ENCODE measurements around the gene ESRRG.
"Not testable (repeated sequence)": the region's sequence is repeated elsewhere in the genome, so short reads cannot be mapped to it uniquely, and the experiment has no call there.

Gene ESRRG

DNA sequence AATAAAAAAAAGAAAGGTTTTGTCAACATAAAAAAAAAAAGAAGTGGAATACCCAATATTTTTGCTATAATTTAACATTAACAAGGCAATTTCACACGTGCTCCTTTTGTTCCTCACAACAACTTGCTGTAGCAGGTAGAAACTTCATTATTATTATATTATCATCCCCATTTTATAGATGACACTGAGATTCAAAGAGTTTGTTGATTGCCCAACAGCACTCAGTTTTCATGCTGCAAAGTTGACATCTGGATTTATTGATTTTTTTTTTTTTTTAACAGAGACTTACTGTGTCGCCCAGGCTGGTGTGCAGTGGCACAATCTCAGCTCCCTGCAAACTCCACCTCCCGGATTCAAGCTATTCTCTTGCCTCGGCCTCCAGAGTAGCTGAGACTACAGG lies 8.9 kb upstream of the ESRRG start:
- H3K27me3 ChIP-seq (ENCODE audit: control insufficient read depth, insufficient read depth, low read length) = no peaks in the 10 kb centered on the region
- no peaks in the 10 kb centered on the region for H3K36me3 ChIP-seq (ENCODE audit: control insufficient read depth, insufficient read depth, low read length)
- no peak overlapping the region for H3K9ac ChIP-seq (ENCODE audit: low read length)
- H3K4me3 ChIP-seq (ENCODE audit: low read length) = no peak overlapping the region
- no peak overlapping the region for H3K27ac ChIP-seq (ENCODE audit: low read depth, low read length)
- no peaks in the 10 kb centered on the region for H3K4me1 ChIP-seq (ENCODE audit: control insufficient read depth, insufficient read depth, low read length)

DNA sequence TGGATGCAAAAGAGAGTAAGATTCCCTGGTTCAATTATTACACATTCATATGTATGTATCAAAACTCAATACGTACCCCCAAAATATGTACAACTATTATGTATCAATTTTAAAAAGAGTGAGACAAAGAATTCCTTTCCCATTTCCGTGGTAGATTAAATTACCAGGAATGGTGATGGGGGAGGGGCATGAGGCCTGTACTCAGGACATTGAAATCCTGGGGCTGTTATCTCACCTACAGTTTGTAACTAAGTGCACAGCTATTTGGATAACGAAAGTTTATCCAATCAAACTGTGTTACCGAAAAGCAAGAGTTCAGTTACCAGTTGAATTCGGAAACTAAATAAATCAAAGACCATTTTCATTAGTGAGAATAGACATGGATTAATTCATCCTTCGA lies 8.3 kb upstream of the ESRRG start:
- Histone ChIP-seq H3K9ac (ENCODE audit: low read length) (no peak overlapping the region), H3K36me3 (ENCODE audit: control insufficient read depth, insufficient read depth, low read length) (no peaks in the 10 kb centered on the region), H3K4me3 (ENCODE audit: low read length) (no peak overlapping the region), H3K27ac (ENCODE audit: low read depth, low read length) (no peak overlapping the region), H3K4me1 (ENCODE audit: control insufficient read depth, insufficient read depth, low read length) (no peaks in the 10 kb centered on the region), H3K27me3 (ENCODE audit: control insufficient read depth, insufficient read depth, low read length) (no peaks in the 10 kb centered on the region)

DNA sequence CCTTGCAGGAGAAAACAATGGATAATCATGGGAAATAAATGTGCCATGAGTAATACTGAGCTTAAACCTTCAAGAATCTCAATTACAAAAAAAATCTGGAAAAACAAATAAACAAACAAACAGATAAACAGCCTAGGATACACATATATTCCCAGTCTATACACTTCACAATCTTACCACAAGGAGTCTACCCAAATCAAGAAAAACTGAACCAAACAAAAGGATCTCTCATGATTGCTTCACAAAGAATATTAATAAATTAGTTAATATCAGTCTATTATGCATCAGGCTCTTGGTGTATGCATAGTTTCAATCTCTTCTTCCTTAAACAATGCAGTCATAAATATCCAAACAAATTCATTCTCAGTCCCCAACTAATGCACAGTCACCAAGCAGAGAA lies 3.2 kb upstream of the ESRRG start:
- Histone ChIP-seq H3K27me3 (ENCODE audit: control insufficient read depth, insufficient read depth, low read length) (no peaks in the 10 kb centered on the region), H3K4me1 (ENCODE audit: control insufficient read depth, insufficient read depth, low read length) (peaks cover 2% of the 10 kb centered on the region), H3K27ac (ENCODE audit: low read depth, low read length) (no peak overlapping the region), H3K36me3 (ENCODE audit: control insufficient read depth, insufficient read depth, low read length) (no peaks in the 10 kb centered on the region), H3K9ac (ENCODE audit: low read length) (no peak overlapping the region), H3K4me3 (ENCODE audit: low read length) (no peak overlapping the region)

DNA sequence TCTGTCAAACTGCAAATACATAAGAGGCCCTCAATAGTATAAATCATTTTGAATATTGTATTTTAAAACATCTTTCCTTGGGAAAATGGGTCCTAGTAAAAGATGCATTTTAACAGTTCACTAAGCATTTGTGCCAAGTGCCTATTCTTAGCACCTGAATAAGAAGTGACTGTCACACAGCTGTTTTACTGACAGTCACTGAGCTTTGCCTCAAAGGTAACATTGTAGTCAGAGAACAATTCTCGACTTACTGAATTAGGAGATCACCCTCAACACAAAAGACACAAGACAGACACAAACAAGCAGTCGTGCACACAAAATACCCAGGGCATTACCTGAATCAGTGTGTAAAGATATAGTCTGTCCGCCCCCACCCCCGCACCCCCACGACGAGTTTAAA lies 408 bp downstream of the ESRRG start:
- H3K9ac ChIP-seq (ENCODE audit: low read length) = no peak overlapping the region
- peak overlapping the region; percentile 61 for H3K4me3 ChIP-seq (ENCODE audit: low read length)
- peaks cover 2% of the 10 kb centered on the region for H3K4me1 ChIP-seq (ENCODE audit: control insufficient read depth, insufficient read depth, low read length)
- H3K27me3 ChIP-seq (ENCODE audit: control insufficient read depth, insufficient read depth, low read length) = no peaks in the 10 kb centered on the region
- no peak overlapping the region for H3K27ac ChIP-seq (ENCODE audit: low read depth, low read length)
- no peaks in the 10 kb centered on the region for H3K36me3 ChIP-seq (ENCODE audit: control insufficient read depth, insufficient read depth, low read length)

DNA sequence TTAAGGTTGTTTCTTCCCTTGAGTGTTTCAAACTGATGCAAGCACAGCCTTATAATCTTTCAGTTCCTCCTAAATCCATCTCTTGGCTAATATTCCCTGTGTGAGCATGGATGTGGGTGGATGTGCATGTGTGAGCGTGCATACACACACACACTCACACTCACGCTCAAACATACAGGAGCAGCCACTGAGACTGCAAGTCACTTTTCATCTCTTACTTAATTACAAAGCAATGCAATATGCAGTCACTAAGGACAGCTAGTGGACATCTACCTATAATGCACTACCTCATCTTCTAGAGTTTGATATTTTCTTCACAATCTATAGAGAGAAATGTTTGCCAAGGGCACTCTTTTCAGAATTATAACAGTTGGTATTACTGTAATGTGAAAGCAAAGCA lies 1.4 kb downstream of the ESRRG start:
- H3K36me3 ChIP-seq (ENCODE audit: control insufficient read depth, insufficient read depth, low read length) = no peaks in the 10 kb centered on the region
- H3K27me3 ChIP-seq (ENCODE audit: control insufficient read depth, insufficient read depth, low read length) = no peaks in the 10 kb centered on the region
- no peak overlapping the region for H3K27ac ChIP-seq (ENCODE audit: low read depth, low read length)
- H3K4me1 ChIP-seq (ENCODE audit: control insufficient read depth, insufficient read depth, low read length) = peaks cover 2% of the 10 kb centered on the region
- no peak overlapping the region for H3K4me3 ChIP-seq (ENCODE audit: low read length)
- no peak overlapping the region for H3K9ac ChIP-seq (ENCODE audit: low read length)

DNA sequence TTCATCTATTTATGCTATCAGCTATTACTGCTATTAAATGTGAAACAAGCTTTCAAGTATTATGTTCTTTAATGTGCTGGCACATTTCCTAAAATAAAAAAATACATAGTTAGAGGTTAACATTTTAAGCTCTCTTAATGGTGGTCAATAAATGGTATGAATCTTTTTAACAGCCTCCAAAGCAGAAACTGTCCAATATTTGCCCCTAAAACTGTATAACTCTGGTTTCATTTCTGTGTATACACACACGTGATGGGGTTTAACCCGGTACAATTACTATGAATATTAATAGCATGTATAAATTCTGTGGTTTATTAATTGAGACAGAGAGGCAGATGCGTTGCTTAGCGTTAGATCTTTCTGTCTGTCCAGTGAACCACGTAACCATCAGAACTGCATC lies 2.2 kb downstream of the ESRRG start:
- Histone ChIP-seq H3K27me3 (ENCODE audit: control insufficient read depth, insufficient read depth, low read length) (no peaks in the 10 kb centered on the region), H3K9ac (ENCODE audit: low read length) (no peak overlapping the region), H3K36me3 (ENCODE audit: control insufficient read depth, insufficient read depth, low read length) (no peaks in the 10 kb centered on the region), H3K4me1 (ENCODE audit: control insufficient read depth, insufficient read depth, low read length) (peaks cover 2% of the 10 kb centered on the region), H3K27ac (ENCODE audit: low read depth, low read length) (no peak overlapping the region), H3K4me3 (ENCODE audit: low read length) (no peak overlapping the region)

DNA sequence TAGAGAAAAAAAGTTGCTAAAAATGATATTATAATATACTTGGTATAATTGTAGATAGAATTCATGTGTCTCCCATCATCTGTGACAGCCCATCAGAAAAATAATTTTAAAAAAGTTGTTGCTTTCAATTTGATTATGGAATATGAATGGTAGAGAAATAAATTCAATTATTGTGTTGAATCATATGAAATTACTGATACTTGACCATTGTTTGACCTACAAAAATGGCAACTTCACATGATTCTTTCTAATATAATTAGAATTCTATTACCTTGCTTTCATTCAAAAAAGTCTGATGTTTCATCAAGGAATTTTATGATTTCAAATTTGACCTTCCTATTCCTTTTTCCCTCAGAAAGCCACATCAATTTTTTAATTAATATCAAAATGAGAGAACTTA lies 11.5 kb downstream of the ESRRG start:
- no peaks in the 10 kb centered on the region for H3K27me3 ChIP-seq (ENCODE audit: control insufficient read depth, insufficient read depth, low read length)
- H3K4me1 ChIP-seq (ENCODE audit: control insufficient read depth, insufficient read depth, low read length) = no peaks in the 10 kb centered on the region
- H3K9ac ChIP-seq (ENCODE audit: low read length) = no peak overlapping the region

DNA sequence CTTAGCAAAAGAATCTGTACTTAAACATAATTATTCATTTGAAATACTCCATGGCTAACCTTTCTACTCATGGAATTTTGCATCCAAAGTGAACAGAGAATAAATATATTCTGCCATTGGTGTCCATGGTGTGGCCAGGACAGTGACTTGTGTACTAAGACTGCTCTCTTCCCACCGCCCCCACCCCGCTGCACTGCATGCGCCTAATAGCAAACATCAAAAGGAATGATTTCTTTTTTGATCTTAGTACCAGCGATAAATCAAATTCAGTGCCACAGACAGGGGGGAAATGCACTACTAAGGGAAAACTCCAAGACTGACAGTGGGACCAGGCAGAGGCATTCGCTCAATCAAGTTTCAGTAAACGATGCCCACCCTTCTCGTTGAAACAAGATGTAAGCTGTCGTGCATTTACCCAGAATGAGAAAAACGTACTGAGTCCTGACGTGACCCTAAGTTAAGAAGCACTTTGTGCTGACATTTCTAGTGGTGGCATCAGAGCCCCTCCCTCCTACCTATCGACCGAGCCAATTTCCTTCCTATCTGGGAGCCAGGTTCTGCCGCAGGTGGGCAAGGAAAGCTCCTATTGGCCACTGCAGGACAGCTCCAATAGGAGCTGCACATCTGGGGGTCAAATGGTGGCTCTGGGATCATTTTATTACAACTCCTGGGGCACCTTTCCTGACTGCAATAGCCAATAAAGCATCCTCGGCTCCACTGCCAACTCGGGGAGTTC lies 12.5 kb downstream of the ESRRG start:
- no peak overlapping the region for H3K9ac ChIP-seq (ENCODE audit: low read length)
- H3K4me1 ChIP-seq (ENCODE audit: control insufficient read depth, insufficient read depth, low read length) = no peaks in the 10 kb centered on the region

More for the DNA sequence above, 11.5 kb downstream of the ESRRG start:
- H3K4me3 ChIP-seq (ENCODE audit: low read length) = no peak overlapping the region
- no peak overlapping the region for H3K27ac ChIP-seq (ENCODE audit: low read depth, low read length)
- no peaks in the 10 kb centered on the region for H3K36me3 ChIP-seq (ENCODE audit: control insufficient read depth, insufficient read depth, low read length)

DNA sequence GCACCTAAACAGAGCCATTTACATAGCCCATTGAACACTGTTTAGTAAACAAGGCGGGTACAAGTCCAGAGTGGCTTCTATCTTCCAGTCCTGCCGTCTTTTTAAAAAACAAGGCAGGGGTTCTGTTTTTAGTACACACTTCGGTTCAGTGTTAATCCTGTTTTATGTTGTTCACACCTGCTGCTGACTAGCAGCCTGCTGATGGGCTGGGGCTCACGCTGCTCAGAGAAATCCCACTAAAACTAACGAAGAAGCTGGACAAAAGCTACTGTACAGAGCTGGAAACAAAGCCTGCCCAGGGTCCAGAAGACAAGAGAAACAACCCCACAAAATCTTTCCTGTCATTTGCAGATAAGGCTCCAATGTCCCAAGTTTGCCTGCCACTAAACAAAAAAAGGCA lies 13.2 kb downstream of the ESRRG start:
- no peaks in the 10 kb centered on the region for H3K4me1 ChIP-seq (ENCODE audit: control insufficient read depth, insufficient read depth, low read length)
- H3K27ac ChIP-seq (ENCODE audit: low read depth, low read length) = no peak overlapping the region
- H3K4me3 ChIP-seq (ENCODE audit: low read length) = no peak overlapping the region
- no peaks in the 10 kb centered on the region for H3K36me3 ChIP-seq (ENCODE audit: control insufficient read depth, insufficient read depth, low read length)
- H3K9ac ChIP-seq (ENCODE audit: low read length) = no peak overlapping the region
- no peaks in the 10 kb centered on the region for H3K27me3 ChIP-seq (ENCODE audit: control insufficient read depth, insufficient read depth, low read length)

More for the DNA sequence above, 12.5 kb downstream of the ESRRG start:
- no peak overlapping the region for H3K4me3 ChIP-seq (ENCODE audit: low read length)
- no peaks in the 10 kb centered on the region for H3K36me3 ChIP-seq (ENCODE audit: control insufficient read depth, insufficient read depth, low read length)
- H3K27me3 ChIP-seq (ENCODE audit: control insufficient read depth, insufficient read depth, low read length) = no peaks in the 10 kb centered on the region
- no peak overlapping the region for H3K27ac ChIP-seq (ENCODE audit: low read depth, low read length)

DNA sequence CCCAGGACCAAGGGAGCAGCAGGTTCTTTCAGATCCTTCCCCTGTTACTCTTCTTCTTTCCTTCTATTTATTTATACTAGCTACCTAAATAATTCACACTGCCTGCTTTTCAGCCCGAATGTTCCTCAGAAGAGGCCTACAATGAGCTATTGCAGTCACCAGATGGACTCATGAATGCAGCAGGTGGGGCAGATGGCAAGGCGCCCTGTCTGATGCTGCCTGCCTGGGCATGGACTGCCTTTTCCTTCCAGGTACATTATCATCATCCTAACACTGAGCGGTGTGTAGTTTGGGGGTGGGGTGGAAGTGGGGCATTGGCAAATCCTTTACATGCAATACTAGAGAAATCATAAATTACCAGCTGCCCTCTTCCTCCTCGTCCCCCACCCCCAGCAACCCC lies 17.6 kb downstream of the ESRRG start:
- no peaks in the 10 kb centered on the region for H3K36me3 ChIP-seq (ENCODE audit: control insufficient read depth, insufficient read depth, low read length)
- no peak overlapping the region for H3K9ac ChIP-seq (ENCODE audit: low read length)
- H3K27ac ChIP-seq (ENCODE audit: low read depth, low read length) = no peak overlapping the region
- H3K27me3 ChIP-seq (ENCODE audit: control insufficient read depth, insufficient read depth, low read length) = no peaks in the 10 kb centered on the region
- no peak overlapping the region for H3K4me3 ChIP-seq (ENCODE audit: low read length)
- H3K4me1 ChIP-seq (ENCODE audit: control insufficient read depth, insufficient read depth, low read length) = no peaks in the 10 kb centered on the region

DNA sequence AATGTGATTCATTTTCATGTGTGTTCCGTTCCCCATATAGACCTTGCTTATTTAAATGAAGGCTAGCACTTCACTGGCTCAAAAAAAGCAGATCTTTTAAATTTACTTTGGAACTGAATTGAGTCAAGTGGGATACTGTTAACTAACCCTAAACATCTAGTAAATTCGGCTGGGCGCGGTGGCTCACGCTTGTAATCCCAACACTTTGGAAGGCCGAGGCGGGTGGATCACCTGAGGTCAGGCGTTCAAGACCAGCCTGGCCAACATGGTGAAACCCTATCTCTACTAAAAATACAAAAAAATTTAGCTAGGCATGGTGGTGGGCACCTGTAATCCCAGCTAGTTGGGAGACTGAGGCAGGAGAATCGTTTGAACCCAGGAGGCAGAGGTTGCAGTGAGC lies 19.2 kb downstream of the ESRRG start:
- H3K4me1 ChIP-seq (ENCODE audit: control insufficient read depth, insufficient read depth, low read length); H3K4me3 ChIP-seq (ENCODE audit: low read length); H3K9ac ChIP-seq (ENCODE audit: low read length); H3K27ac ChIP-seq (ENCODE audit: low read depth, low read length); H3K36me3 ChIP-seq (ENCODE audit: control insufficient read depth, insufficient read depth, low read length); H3K27me3 ChIP-seq (ENCODE audit: control insufficient read depth, insufficient read depth, low read length): not testable (repeated sequence)

DNA sequence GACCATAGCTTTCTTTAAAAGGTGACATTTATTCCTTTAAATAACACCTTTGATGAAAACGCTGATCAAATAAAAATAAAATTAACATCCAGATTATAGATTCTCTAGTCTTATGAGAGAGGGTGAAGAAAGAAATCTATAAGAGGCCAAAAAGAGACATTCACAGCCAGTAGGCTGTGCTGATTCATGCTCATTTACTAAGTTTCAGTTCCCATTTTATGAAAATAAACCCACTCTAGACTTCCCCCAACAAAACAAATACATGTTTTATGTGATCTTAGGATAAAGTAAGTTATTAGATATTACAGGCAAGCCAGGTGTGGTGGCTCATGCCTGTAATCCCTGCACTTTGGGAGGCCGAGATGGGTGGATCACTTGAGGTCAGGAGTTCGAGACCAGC lies 21.1 kb downstream of the ESRRG start:
- no peaks in the 10 kb centered on the region for H3K27me3 ChIP-seq (ENCODE audit: control insufficient read depth, insufficient read depth, low read length)
- no peaks in the 10 kb centered on the region for H3K36me3 ChIP-seq (ENCODE audit: control insufficient read depth, insufficient read depth, low read length)
- no peaks in the 10 kb centered on the region for H3K4me1 ChIP-seq (ENCODE audit: control insufficient read depth, insufficient read depth, low read length)
- H3K4me3 ChIP-seq (ENCODE audit: low read length) = no peak overlapping the region
- no peak overlapping the region for H3K9ac ChIP-seq (ENCODE audit: low read length)
- no peak overlapping the region for H3K27ac ChIP-seq (ENCODE audit: low read depth, low read length)

DNA sequence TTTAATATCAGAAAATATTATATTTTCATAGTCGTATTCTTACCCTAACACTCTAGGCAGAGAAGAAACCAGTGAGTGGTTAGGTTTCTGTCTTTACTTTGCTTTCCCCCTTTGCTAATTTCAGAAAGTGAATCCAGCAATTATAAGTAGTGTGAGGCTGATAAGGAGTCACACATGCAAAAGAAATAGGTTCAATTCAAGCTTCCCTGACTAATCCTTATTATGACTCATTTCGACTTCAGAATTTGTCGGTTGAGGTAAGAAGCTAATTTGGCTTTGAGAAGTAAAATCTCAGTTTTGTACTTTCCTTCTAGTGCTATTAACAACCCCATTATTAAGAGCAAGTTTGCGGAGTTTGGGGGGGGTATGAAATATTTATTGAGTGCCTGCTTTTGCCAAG lies 22.4 kb downstream of the ESRRG start:
- no peak overlapping the region for H3K4me3 ChIP-seq (ENCODE audit: low read length)
- H3K27me3 ChIP-seq (ENCODE audit: control insufficient read depth, insufficient read depth, low read length) = no peaks in the 10 kb centered on the region
- no peaks in the 10 kb centered on the region for H3K36me3 ChIP-seq (ENCODE audit: control insufficient read depth, insufficient read depth, low read length)

More for the DNA sequence above, 22.4 kb downstream of the ESRRG start:
- no peak overlapping the region for H3K27ac ChIP-seq (ENCODE audit: low read depth, low read length)
- H3K4me1 ChIP-seq (ENCODE audit: control insufficient read depth, insufficient read depth, low read length) = no peaks in the 10 kb centered on the region
- no peak overlapping the region for H3K9ac ChIP-seq (ENCODE audit: low read length)
